NB4 (cell line): Measurements from ENCODE around the gene MOB2.

ENCODE experiments used
- DNase-seq: peaks from one replicate; pipeline ENCODE4 v3.0.0; 2010; ENCODE audit warnings: low read depth
- H3K4me3 ChIP-seq: one replicate; pipeline ENCODE4 v1.5.1; 2011; ENCODE audit warnings: mild to moderate bottlenecking, low read depth, low read length, moderate library complexity
- CTCF ChIP-seq: IDR thresholded peaks from one replicate; pipeline ENCODE4 v1.5.1; 2012; ENCODE audit warnings: low read depth, low read length
- MYC ChIP-seq: IDR thresholded peaks from 2 replicates; pipeline ENCODE4 v1.6.1; 2011; ENCODE audit warnings: low read depth, low read length
- POLR2A ChIP-seq: IDR thresholded peaks from 2 replicates; pipeline ENCODE4 v1.6.1; 2011; ENCODE audit warnings: mild to moderate bottlenecking; ENCODE audit not compliant: insufficient read length; ENCODE audit errors: extremely low read depth
- TF ChIP-seq, protein P1 (sequence below): IDR thresholded peaks from 2 replicates; pipeline ENCODE4 v1.6.1; 2011; ENCODE audit warnings: low read depth, low read length

Gene MOB2

GRCh38 chr11:1521382-1522080 is 35.0 kb upstream of the MOB2 start:
- peak overlapping the region; percentile 3 for H3K4me3 ChIP-seq
- TF ChIP-seq, protein P1, sequence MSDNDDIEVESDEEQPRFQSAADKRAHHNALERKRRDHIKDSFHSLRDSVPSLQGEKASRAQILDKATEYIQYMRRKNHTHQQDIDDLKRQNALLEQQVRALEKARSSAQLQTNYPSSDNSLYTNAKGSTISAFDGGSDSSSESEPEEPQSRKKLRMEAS = no peak
- TF ChIP-seq POLR2A (no peak), CTCF (no peak), MYC (no peak)
- DNase-seq = peak; percentile 68

DNA sequence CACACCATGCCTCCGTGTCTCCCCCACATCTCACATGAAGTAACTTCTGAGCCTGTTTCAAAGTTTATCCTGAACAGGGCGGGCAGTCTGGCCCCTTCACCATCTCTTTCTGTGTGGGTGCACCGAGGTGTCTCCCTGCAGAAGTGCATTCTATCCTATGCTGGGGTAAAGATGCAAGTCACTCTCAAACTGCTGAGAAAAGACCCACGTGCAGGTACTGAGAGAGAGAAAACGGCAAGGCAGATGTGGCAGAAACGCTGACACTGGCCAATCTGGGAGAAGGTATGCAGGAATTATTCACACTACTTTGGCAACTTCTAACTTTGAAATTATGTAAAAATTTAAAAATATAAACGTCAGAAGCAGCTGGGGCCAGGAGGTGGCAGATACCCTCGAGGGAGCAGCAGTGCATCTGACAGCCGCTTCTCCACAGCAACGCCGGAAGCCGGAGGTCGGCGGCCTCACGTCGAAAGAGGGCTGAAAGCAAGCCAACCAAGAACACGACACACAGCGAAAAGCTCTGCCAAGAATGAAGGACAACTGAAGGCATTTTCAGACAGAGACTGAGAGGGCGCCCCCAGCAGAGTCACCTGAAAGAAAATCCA is 34.2 kb upstream of the MOB2 start:
- TF ChIP-seq, protein P1 = no peak
- TF ChIP-seq POLR2A (no peak), CTCF (no peak), MYC (no peak)
- DNase-seq = peak; percentile 58
- H3K4me3 ChIP-seq = peak overlapping the region; percentile 3

- peak; percentile 27 for DNase-seq
- no peak overlapping the region for H3K4me3 ChIP-seq
- TF ChIP-seq MYC = no peak
- no peak for TF ChIP-seq POLR2A
These were observed 33.7 kb upstream of the MOB2 start for GRCh38 chr11:1520209-1520662.

DNA sequence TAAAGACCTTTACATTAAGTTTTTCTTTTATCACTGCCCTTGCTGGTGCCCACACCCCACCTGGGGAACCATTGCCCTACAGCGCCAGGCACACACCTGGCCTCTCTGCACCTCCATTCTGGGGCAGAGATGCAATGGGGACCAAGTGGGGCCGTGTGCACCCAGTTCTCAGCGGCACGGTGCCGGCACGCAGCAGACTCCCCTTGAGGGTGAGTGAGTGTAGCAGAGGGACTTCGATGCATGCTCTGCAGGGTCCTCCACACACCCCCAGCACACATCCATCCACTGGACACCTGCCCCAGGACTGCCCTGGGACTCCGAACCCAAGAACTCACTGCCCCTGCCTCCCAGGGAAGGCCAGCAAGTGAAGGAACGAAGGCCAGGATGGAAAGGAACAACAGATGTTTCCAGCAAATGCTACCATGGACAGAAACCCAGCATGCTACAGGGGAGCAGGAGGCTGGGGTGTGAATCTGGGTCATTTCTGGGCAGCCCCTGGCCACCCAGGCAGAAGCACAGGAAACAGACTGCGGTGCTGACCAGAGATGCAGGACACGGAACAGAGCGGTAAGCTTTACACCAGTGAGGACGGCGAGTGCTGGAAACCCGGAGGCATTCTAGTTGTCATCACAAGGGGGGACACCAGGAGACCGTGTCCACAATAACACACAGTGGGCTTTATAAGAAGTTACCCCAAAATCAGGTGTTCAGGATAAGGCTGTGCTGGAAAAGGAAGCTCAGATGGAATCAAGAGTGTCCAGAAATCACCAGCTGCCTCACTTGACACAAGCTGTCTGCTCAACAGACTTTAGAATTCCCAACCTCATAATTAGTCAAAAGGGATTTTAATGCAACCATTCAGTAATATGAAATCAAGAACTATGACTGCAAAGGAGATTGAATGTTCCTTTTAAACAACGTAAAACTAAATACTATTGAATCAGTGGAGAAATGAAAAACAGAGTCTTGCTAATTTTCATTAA is 32.7 kb upstream of the MOB2 start:
- DNase-seq = no peak
- TF ChIP-seq, protein P1 = no peak
- TF ChIP-seq CTCF (no peak), POLR2A (no peak), MYC (no peak)
- no peak overlapping the region for H3K4me3 ChIP-seq

- H3K4me3 ChIP-seq = no peak overlapping the region
- no peak for DNase-seq
- TF ChIP-seq, protein P1 = no peak
- no peak for TF ChIP-seq CTCF
- TF ChIP-seq POLR2A = no peak
- TF ChIP-seq MYC = no peak
These were observed 31.7 kb upstream of the MOB2 start for GRCh38 chr11:1518301-1518700.
